ENCODE results near the gene CCDC30. TPM values are rescaled to one million over a fixed set of nuclear protein-coding genes. Genes with fewer than 3 reads are reported as not detected.
A peak's percentile ranks its signal among the peaks of the same experiment; 100 is the strongest.

Gene CCDC30
- total RNA-seq, 4 donors from 2014 or later, result 20.1 to 56.7 (median 22.7) TPM

DNA sequence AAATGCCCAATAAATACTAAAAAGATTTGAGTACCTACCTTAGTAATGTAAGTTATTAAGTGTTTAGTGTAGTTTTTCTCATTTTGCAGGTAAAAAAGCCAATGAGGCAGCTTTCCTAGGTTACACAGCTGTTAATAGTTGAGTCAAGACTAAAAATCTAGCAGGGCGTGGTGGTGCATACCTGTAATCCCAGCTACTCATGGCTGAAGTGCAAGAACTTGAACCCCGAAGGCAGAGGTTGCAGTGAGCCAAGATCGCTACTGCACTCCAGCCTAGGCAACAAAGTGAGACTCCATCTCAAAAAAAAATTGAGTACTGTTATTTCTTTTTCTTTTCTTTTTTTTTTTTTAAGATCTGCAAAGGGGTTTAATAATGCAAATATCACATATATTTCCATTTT is 226.8 kb downstream of the CCDC30 start:
- Histone ChIP-seq H3K9me3 (no peaks in the 10 kb centered on the region), H3K4me3 (replicated peaks in 1 of 3) (no peak overlapping the region), H3K36me3 (no peaks in the 10 kb centered on the region), H3K4me1 (peaks cover 45 to 84% of the 10 kb centered on the region in 2 donors), H3K27ac (no peak overlapping the region), H3K27me3 (no peaks in the 10 kb centered on the region)
- TF ChIP-seq, protein P1, sequence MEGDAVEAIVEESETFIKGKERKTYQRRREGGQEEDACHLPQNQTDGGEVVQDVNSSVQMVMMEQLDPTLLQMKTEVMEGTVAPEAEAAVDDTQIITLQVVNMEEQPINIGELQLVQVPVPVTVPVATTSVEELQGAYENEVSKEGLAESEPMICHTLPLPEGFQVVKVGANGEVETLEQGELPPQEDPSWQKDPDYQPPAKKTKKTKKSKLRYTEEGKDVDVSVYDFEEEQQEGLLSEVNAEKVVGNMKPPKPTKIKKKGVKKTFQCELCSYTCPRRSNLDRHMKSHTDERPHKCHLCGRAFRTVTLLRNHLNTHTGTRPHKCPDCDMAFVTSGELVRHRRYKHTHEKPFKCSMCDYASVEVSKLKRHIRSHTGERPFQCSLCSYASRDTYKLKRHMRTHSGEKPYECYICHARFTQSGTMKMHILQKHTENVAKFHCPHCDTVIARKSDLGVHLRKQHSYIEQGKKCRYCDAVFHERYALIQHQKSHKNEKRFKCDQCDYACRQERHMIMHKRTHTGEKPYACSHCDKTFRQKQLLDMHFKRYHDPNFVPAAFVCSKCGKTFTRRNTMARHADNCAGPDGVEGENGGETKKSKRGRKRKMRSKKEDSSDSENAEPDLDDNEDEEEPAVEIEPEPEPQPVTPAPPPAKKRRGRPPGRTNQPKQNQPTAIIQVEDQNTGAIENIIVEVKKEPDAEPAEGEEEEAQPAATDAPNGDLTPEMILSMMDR (IDR thresholded peaks at IDR 0.05), result no peak
- TF ChIP-seq POLR2A (IDR thresholded peaks at IDR 0.05), result no peak
- intact Hi-C loops (cut with DNase I), result no loop called here
- no peak for DNase-seq
- 79 to 83% methylated on average over 3 of the region's 3 CpGs for WGBS, 2 donors

DNA sequence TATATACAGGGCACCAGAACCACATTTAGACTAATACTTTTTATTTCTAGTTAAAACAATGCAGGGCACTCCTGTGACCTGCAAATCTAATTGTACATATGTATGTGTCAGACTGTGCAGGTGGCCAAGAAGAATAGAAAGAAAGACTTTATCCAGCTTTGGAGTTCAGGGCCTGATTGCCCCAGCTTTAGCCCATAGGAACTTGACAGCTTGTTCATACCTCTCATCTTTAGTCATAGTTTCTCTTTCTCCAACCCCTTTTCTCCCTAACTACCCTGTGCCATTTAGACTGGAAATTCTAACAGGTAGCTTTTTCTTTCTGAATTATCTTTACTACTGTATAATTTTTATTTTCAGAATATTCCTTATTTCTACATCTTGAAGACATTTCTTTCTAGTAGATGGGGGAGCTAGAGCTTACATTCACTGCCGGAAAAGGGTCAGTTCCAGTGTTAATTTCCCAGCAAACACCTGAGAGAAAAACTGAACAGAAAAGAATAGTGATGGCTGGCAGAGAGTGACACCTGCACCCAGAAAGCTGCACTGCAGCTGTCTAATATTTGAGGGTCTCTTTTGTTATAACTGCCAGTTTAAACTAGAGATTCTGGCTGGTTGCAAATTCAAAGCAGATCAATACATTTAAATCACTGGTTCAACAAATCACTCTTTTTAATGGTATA is 227.5 kb downstream of the CCDC30 start:
- intact Hi-C loops (cut with DNase I), result no loop called here
- Histone ChIP-seq H3K27me3 (no peaks in the 10 kb centered on the region), H3K4me1 (peaks cover 39 to 77% of the 10 kb centered on the region in 2 donors), H3K36me3 (no peaks in the 10 kb centered on the region), H3K27ac (peak overlapping the region in 1 of 3 donors; percentile 40), H3K4me3 (replicated peaks in 1 of 3) (no peak overlapping the region), H3K9me3 (no peaks in the 10 kb centered on the region)
- TF ChIP-seq, protein P1 (IDR thresholded peaks at IDR 0.05), result peak in 5 of 6 experiments; percentile 9 to 64 (median 56)
- no peak for TF ChIP-seq POLR2A (IDR thresholded peaks at IDR 0.05)
- DNase-seq, result no peak
- WGBS, 2 donors, result 57 to 70% methylated on average over 1 of the region's 1 CpG

GRCh38 chr1:42691157-42691498 is 228.0 kb downstream of the CCDC30 start:
- no peaks in the 10 kb centered on the region for H3K9me3 ChIP-seq
- no peaks in the 10 kb centered on the region for H3K36me3 ChIP-seq
- 65 to 73% methylated on average over 4 of the region's 4 CpGs for WGBS, 2 donors
- H3K27me3 ChIP-seq, result no peaks in the 10 kb centered on the region
- no peak overlapping the region for H3K4me3 ChIP-seq (replicated peaks in 1 of 3)
- intact Hi-C loops (cut with DNase I), result no loop called here
- no peak for TF ChIP-seq POLR2A (IDR thresholded peaks at IDR 0.05)
- TF ChIP-seq, protein P1 (IDR thresholded peaks at IDR 0.05), result no peak
- no peak for DNase-seq
- H3K27ac ChIP-seq, result no peak overlapping the region
- peaks cover 35 to 74% of the 10 kb centered on the region in 2 donors for H3K4me1 ChIP-seq

DNA sequence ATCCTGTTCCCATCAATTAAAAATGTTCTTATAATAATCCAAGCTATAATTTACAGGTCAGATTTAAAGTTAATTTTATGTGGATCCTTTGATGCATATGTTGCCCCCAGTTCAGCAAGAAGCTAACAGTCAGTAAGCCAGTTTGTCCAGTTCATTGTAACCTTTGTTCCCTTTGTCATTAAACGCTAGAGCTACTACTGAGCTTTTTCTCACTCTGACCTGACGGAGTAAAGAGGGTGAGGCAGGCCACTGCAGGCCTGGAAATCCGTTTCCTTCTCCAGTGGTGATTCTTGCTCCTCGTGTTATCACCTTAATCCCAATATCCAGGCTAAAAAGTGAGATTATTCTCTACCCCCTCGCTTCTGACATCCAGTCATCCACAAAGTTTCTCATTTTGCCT is 229.4 kb downstream of the CCDC30 start:
- no peaks in the 10 kb centered on the region for H3K27me3 ChIP-seq
- H3K4me3 ChIP-seq (replicated peaks in 1 of 3), result no peak overlapping the region
- H3K36me3 ChIP-seq, result peaks cover 5 to 8% of the 10 kb centered on the region in 2 donors
- peaks cover 27 to 64% of the 10 kb centered on the region in 2 donors for H3K4me1 ChIP-seq
- no peak overlapping the region for H3K27ac ChIP-seq
- no peak for TF ChIP-seq POLR2A (IDR thresholded peaks at IDR 0.05)
- TF ChIP-seq, protein P1 (IDR thresholded peaks at IDR 0.05), result no peak
- WGBS, 2 donors, result 61 to 82% methylated on average over 5 of the region's 5 CpGs
- H3K9me3 ChIP-seq, result no peaks in the 10 kb centered on the region
- no peak for DNase-seq
- intact Hi-C loops (cut with DNase I), result no loop called here

DNA sequence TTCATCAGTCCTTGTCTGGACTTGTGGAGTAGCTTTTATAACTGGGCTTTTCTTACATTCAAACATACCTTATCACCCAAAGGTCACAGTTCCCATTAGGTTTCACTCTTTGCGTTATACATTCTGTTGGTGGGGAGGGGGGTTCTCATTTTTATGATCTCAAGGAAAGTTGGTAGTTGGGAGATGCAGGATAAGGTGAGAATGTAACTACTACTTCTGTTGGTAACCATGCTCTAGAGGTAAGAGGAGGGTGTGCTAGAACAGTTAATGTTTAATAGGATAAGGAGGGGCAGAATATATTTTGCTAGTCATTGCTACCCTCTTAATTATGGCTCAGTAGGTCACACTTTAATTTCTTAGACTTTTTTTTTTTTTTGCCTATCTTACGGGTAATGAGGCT is 229.8 kb downstream of the CCDC30 start:
- Histone ChIP-seq H3K36me3 (peaks cover 10 to 12% of the 10 kb centered on the region in 2 donors), H3K4me1 (peaks cover 27 to 60% of the 10 kb centered on the region in 2 donors), H3K27me3 (no peaks in the 10 kb centered on the region), H3K27ac (no peak overlapping the region), H3K4me3 (replicated peaks in 1 of 3) (no peak overlapping the region), H3K9me3 (no peaks in the 10 kb centered on the region)
- no peak for DNase-seq
- WGBS, 2 donors, result 91 to 93% methylated on average over 2 of the region's 2 CpGs
- TF ChIP-seq POLR2A (IDR thresholded peaks at IDR 0.05), result no peak
- TF ChIP-seq, protein P1 (IDR thresholded peaks at IDR 0.05), result no peak
- intact Hi-C loops (cut with DNase I), result no loop called here

Measured in thyroid gland (tissue), 4 donors.